Renal cortical epithelial cell (primary cell): Measurements from ENCODE around the gene KATNAL2. TPM values are rescaled to one million over a fixed set of nuclear protein-coding genes. Genes with fewer than 3 reads are reported as not detected.
"Not testable (repeated sequence)": the region's sequence is repeated elsewhere in the genome, so short reads cannot be mapped to it uniquely, and the experiment has no call there.

Experiments
- DNase-seq: peaks from one replicate; pipeline ENCODE4 v3.0.0-alpha.2; 2011; ENCODE audit warnings: low read depth
- total RNA-seq: library from RNA; depleted of rRNA; stranded (reverse); fragments of >200 nt; gene quantifications from 2 replicates; pipeline ENCODE4 v1.2.3, GENCODE V29; 2014

Gene KATNAL2
- total RNA-seq, 1 donor from 2014 or later: 10.3 TPM

DNA sequence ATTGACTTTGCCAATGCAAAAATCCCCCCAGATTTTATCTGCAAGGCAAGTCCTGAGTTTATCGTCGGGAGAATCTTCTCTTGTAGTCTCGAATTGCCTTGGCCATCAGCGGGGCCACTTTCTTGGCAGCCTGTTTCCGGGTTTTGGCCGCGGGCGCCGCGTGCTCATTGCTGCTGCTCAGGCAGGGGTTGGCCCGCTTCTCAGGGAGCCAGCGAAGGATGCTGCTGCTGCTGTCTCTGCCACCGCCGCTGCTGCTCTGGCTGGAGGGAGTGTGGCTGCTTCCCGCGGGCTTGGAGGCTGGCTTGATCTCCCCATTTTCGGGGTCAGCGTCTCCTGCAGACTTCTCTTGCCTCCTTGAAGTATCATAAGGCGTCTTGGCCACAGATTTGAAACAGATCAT is 115.5 kb downstream of the KATNAL2 start:
- DNase-seq: no peak

DNA sequence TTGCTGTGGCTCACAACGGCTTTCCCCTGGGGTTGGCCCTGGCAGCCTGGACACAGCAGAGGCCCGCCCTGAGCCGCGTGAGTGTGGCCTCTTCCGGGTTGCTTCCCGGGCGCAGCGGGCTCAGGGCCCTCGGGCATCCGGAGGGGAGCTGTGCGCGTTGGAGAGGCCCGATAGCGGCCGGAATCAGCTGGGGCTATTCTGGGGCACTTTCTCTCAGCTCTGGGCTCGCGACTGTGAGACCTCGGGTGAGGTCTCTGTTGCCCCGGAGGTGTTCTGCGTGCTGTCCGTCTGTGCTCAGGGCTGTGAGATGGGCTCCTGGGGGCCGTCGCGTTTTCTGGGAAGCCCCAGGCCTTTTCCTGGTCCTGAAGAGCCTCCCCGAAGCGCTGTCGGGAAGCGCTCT is 117.2 kb downstream of the KATNAL2 start:
- DNase-seq: not testable (repeated sequence)

DNA sequence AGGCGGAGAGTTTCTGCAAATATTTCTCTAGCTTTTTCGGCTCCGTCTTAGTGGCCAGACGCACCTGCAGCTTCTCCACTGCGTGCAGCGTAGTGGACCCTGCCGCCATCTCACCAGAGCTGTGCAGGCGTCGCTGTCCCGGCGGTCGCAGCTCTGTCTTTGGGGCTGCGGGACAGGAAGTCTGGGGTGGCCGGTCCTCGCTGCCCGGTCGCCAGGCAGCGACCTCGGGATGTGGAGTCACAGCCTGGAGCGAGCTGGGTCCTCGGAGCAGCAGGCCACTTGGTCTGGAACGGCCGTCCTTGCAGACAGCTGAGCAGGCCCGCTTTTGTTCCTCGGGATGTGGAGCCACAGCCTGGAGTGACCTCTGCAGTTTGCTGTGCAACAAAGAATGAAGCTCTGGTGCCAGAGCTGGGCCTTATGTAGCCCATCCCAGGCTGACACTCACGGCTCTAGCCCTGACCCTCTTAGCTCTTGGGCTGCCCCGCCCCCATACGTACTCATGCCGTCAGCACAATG is 117.8 kb downstream of the KATNAL2 start, which contains the start of gene ELOA2:
Gene ELOA2, minus strand, starts transcription at position 466 of the 516 bp plus-strand sequence. Its CDS starts 357 bp downstream, at position 109.
- DNase-seq: no peak

DNA sequence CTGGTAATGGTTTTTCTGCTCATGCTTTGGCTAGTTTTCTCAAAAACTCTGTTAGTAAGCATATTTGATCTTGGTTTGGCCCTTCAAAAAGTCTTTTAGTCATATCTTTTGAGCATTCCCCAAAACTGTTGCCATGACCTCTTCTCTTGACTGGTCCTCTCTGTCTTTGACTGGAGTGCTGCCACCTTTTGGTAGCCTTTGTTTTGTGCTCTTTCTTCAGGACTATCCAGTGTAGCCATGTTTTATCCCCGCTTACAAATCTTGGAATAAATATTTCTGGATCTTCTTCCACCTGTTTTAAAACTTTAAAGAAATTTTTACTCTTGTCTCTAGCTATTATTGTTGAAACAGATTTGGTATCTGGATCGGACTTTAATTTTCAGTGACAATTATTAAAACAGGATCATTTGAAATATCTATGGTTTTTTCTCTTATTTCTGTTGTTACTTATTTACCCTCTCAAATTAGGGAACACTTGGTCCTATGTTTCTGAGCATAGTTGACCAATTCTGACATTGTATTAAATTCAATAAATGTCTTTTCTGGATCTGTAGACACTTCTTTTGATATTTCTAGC is 119.0 kb downstream of the KATNAL2 start:
- DNase-seq: peak; percentile 15

DNA sequence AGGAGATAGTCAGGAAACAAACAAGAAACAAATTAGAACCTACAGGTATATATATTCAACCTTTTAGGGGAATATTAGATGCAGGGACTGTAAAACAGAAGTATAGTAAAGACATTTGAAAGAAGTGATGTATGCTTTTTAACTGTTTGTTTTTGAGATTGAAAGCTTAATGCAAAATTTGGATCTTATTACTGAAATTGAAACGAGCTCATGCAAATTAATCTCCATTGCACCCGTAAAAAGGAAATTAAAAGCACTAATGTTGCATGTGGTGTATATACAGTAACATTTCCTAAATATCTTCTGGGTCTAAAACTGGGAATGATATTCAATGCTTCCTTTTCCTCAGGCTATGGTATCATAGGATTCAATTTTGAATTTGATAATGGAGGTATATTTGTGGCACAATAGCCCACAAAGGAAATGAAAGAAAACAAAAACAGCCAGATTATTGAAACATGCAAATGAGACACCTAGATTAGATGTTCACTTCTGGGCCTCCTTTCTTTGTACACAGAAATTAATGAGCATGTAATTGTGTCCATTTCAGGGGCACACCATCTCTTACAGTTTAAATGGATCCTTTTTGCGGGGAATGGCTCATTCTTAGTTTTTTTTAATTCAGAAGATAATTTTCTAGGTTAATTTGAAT is 119.7 kb downstream of the KATNAL2 start:
- DNase-seq: no peak

DNA sequence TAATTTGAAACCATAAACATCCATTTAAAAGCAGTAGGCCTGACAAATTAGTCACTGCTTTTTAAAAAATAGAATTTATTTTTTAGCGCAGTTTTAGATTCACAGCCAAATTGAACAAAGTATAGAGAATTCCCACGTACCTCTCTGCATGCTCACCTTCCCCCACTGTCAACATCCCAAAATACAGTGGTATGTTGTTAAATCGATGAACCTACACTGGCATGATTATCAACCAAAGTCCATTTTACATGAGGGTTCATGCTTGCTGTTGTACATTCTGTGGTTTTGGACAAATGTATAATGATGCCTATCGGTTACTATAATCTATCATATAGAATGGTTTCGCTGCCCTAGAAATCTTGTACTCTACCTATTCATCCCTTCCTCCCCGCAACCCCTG is 123.6 kb downstream of the KATNAL2 start:
- no peak for DNase-seq

DNA sequence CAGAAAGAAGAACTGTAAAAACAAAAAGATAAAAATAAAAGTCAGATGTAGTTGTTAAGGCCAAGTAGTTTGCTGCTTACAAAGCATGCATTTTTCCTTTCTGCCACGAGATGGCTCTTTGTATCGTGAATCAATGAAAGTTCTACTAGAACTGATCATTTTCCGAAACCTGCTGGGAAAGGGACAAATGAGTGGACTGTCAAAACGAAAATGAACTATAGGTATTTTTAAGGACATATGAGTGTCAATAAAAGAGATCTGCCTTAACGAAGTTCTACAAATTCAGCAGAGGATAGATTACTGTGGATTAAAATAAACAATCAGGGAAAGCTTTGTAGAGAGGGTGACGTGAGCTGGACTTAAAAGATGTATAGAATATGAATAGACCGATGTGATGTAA is 133.1 kb downstream of the KATNAL2 start:
- DNase-seq: peak; percentile 61

DNA sequence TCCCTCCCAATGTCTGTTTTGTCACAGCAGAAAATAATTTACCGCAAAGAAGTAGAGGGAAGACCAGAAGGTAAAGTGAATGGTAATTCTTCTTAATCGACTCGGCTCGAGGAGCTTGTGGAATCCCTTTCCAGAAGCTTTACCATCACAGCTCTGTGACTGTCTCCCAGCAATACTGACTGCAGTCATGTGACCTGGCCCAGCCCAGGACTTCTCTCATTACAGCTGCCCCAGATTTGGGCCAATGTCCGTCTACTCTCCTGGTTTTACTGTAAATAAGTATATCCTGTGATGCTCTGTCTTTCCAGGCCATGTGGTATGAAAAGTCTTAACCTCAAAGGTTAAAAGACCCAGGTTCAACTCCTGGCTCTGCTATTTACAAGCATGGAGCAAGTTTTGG is 137.0 kb downstream of the KATNAL2 start:
- no peak for DNase-seq

DNA sequence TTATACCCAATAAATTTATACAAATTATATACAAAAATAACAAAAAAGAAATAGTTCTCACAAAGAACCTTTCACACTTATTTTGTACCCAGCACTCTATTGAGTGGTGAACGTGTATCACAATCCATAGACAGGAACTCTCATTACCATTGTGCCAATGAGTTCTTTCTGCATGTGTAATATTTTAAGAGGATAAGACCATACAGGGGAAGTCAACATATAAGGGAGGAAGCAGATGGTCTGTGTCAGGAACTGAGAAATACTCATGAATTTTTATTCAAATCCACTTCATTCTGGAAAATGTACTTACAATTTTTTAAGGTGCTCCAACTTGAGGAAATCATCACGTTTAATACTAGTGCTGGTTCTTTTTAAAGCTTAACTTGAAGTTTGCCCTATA is 145.1 kb downstream of the KATNAL2 start:
- DNase-seq: no peak

DNA sequence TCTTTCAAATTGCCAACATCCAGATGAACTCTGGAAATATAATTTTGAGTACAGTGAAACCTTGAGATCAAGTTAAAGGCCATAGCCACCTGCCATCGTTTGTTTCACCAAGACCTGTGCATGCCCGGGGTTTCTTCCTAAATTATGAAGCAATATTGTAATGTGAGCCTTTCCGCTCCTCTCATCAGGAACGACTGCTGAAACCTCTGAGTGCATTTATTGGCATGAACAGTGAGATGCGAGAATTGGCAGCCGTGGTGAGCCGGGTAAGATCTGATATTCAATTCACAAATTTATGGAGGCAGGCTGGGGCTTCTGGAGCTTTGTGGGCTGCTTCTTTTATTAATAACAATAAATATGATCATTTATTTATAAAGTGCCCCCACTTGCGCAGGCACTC is 145.7 kb downstream of the KATNAL2 start:
- DNase-seq: no peak

DNA sequence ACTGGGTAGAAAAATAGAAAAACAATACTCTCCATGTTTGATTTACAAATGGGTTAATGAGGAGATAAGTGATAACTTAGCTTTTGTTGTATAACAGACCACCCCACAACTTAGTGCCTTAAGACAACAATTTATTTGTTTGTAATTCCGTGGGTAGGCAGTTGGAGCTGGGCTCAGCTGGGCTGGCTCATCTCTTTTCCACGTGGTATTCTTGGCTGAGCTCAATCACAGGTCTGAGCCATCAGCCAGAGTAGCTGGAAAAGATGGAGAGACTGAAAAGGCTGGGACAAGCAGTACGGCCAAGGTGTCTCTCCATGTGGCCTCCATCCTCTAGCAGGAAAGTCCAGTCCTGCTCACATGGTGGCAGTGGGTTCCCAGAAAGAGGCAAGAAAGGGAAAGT is 150.2 kb downstream of the KATNAL2 start:
- no peak for DNase-seq

DNA sequence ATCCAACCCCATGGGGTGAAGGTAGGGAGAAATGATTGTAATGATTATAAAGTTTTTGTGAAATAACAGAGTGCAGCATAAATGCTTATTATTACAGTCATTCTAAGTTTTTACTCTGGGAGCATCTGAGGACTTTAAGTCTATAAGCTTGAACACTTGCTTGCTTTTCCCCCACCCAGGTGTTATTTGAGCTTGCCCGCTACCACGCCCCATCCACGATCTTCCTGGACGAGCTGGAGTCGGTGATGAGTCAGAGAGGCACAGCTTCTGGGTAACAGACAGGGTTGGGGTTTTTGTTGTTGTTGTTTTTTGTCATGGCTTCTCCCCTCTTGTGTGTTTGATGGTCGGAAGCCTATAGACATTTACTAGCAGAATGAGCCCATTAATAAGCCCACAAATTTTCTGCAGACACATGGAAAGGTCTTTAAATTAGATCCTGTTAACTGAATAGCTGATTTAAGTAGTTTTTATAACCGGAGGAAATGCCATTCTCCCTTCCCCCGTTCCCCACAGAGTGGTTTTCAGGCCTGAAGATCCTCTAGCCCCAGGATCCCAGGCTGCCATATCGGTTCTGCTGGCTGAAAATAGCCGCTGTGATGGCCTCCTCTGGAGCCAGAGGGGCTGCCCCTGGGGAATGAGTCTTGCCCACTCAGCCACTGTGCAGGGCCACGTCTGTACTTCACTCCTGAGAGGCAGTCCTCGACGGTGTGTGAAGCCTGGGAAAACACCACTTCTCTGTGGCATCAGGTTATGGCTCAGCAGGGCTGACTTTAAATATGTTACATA is 157.9 kb downstream of the KATNAL2 start:
- DNase-seq: no peak

DNA sequence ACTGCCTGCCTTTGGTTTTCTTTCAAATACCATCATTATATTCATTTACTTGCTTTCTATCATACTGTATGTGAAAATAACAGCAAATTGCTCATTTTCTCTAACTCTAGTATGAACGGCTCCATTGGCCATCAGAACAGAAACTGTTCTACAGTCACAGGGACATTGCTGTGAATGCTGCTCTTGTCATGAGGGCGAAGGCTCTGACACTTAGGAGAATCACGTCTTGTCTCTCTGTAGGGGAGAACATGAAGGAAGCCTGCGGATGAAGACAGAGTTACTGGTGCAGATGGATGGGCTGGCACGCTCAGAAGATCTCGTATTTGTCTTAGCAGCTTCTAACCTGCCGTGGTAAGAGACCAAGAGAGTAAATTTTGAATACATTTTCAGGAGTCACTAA is 159.7 kb downstream of the KATNAL2 start:
- no peak for DNase-seq

DNA sequence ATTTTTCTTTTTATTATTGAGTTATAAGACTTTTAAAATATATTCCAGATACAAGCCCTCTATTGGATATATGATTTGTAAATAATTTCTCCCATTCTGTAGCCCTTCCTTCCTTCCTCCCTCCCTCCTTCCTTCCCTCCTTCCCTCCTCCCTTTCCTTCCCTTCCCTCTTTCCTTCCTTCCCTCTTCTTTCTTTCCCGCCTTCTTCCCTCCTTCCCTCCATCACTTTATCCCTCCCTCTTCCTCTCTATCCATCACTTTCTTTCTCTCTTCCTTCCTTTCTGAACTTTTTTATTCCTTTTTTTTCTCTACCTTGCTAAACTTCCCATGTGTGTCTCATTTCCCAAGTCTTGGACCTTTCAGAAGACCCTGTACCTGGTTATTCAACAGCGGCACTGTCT is 163.5 kb downstream of the KATNAL2 start:
- no peak for DNase-seq

DNA sequence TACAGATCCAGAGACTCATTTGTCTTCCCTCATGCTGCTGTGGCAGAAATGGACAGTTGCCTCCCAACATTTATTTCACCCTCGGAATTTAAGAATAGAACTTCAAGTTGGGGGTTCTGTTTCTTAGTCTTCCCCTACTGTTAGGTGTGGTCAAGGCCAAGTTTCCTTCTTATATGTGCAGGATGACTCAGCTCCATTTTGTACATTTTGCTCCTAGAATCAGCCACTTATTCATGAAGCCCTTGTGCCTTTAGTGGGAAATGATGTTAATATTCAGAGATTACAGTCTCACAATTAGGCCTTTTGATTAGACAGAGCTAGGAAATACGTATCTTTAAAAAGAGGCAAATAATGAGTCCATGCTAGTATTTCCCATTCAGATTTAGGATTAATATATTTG is 164.2 kb downstream of the KATNAL2 start:
- DNase-seq: no peak

DNA sequence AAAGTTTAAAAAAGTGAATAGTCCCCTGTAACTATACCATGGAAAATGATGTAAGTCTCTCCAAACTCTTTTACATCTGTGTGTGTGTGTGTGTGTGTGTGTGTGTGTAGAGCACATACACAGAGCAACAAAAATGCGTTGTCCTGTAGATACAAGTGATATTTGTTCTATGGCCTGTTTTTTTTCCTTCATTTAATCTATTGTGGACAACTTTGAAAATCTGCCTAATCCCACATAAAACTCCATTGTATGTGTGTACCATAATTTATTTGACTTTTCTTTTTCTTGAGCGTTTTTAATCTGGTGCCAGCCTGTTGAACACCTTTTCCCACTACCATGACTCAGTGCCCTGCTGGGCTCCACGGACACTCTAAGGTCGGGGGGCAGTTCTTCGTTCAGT is 170.3 kb downstream of the KATNAL2 start:
- no peak for DNase-seq

DNA sequence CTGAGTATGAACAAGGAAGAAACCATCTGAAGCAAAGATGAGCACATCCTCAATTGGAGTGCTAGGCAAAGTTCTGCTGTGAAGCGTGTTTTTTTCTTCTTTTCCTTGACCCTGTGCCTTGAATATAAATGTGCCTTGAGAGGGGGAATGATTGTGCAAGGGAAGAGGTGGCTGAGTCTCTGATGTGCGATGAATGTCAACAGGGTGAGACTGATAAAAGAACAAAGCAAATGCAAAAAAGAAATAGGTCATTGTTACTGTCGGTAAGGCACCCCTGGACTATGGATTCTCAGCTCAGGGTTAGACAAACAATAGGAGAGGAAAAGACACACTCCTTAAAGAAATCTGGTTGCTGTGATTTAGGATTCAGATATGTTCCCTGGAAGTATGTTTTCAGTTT is 178.4 kb downstream of the KATNAL2 start:
- no peak for DNase-seq

DNA sequence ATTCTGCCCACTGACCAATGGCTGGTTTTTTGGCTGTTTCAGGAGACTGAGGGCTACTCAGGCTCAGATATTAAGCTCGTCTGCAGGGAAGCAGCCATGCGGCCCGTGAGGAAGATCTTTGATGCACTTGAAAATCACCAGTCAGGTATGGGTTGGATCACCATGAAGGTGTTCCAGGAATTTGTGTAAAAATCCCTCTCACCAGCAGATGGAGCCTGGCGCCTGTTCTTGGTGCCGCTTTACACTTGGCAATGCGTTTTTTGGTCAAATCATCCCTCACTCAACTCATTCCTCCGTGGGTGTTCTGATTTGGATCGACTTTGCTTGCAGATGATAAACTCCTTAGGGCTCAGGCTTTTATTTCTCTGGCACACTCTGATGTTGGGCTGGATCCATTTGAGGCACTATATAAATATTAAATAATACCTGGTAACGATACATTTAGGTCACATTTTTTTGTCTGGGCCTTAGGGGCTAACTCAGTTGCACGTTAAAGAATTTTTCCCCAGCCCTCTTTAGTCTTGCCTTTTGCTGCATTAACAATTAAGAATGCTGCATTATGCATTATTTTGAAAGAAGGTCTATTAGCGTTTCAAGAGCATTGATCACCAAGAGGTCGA is 182.9 kb downstream of the KATNAL2 start:
- peak; percentile 42 for DNase-seq

DNA sequence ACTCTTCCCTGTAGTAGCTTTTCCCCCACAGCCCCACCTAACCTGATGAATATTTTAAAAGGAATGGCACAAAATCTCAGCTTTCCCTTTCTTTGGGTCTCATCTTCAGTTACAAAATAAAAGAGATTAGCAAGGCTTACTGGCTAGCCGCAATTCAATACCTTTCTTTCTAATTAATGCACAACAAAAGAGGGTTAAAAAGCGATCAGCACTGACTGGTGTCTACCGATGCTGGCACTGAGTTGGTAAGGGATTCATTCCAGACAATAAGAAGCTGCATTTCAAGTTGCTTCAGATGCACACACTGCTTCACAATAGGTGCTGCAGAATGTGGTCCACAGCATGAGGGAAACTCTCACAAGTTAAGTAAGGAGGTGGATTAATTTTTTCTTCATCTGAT is 191.0 kb downstream of the KATNAL2 start:
- no peak for DNase-seq

DNA sequence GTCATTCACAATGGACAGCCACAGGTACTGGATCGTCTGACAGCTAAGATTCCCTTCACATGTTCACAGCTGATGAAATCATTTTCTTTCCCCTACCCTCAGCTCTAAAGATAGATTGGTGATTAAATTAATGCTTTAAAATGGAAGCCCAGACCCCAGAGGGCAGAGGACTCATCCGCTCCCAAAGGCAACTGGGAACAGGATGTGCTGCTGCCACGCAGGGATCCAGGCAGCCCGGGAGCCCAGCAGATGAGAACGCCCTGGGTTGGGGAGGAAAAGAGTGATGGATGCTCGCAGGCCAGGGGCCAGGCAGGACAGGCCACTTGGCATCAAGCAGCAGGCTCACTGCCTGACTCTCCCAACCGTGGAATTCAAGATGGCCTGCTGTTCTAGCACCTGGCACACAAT is 191.6 kb downstream of the KATNAL2 start:
- no peak for DNase-seq

DNA sequence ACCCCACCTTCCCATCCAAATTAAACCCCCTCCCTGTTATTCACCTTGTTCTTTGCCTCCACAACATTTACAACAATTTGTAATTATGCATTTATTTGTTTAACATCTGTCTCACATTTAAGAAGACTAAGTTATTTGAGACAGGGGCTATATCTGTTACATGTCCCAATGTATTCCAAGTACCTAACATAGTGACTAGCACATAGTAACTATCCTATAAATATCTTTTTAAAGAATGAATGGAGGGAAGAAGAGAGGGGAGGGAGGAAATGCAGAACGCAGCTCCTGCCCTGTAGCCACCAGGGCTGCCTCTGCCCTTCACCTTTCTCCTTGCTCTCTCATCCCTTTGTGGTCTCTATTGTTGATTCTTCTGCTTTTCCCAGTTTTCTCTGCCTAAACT is 192.3 kb downstream of the KATNAL2 start:
- DNase-seq: no peak

DNA sequence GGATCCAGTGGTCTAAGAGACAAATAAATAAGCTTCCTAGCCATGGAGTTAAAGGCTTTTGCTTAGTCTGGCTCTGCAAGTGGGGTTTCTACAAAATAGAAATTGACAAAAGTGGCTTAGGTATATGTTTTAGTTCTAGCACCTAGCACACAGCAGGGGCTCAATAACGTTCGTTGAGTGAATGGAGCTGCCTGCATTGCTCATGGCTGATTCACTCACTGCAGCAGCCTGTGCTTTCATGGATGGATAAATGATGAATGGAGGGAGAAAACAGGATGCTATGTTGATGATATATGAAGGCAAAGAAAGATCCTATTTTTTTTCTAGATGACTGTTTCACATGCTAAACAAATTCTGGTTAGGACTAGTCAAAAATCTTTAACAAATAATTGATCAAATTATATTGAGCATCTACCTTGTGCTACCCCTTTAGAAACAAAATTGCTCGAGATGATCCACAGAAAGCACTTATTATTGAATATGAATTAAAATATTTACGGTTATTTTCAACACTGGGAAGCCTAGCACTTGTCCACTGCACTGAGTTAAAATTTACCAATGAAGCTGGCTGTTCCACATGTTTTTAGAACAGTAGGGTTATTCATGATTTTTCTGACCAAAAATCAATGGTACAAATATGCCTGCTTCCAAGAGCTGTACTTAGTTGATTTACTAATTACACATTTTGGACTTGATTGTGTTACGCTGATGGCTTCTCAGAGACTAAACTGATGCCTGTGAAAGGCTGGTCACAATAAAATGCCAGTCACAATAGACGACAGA is 193.3 kb downstream of the KATNAL2 start:
- no peak for DNase-seq
